Activated CD8-positive, alpha-beta memory T cell treated with anti-CD3 and anti-CD28 coated beads, Interleukin-2, amount 50 U/mL, for 1 hour (primary cell): ENCODE results near the gene E2F2.
A peak's percentile ranks its signal among the peaks of the same experiment; 100 is the strongest.

Experiments used
- DNase-seq: peaks from one replicate; pipeline ENCODE4 v3.0.0-alpha.2; 2020; ENCODE audit errors: extremely low read depth

The E2F2 gene

DNA sequence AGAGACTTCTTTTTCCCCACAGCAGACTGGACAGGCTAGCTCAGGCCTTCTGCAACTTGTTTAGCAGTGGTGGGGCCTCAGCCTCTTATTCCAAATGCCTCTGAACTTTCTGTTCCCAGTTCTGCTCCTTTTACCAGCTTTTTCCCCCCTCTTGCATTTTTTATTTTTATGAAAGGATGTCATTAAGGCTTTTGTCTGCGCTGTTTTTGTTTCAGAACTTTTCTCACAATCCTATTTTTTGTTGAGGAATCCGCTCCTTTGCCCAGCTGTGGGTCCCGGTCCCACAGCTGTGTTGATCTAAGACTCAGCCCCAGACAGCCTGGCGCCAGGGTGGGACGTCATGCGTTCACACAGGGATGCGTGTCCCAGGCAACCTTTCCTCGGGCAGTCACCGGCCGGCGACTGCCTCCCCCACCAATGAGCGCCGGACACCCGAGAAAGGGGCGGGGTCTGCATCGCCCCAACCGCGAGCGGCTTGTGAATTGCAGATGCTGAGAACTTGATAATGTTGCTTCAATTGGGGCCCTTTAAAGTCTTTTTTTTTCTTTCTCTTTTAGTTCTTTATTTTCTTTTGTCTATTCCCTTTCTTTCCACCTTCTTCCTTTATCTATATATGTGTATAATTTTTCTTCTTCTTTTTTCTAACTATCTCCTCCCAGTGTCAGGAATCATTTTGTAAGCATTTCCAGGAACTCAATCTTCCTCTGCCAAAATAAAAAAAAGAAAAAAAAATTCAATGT is 31.3 kb upstream of the E2F2 start:
- no peak for DNase-seq

DNA sequence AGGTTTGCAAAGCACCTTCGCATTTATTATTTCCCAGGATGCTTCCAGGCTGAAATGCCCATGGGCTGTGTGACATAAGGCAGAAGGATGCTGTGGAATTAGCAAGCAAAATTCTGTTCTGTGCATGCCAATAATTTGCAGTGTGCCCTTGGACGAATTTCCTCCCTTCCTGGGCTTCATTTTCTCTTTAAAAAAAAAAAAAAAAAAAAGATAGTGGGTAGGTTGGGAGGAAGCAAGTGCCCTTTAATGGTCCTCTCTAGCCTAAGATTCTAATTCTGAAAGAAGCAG is 30.7 kb upstream of the E2F2 start:
- no peak for DNase-seq

DNA sequence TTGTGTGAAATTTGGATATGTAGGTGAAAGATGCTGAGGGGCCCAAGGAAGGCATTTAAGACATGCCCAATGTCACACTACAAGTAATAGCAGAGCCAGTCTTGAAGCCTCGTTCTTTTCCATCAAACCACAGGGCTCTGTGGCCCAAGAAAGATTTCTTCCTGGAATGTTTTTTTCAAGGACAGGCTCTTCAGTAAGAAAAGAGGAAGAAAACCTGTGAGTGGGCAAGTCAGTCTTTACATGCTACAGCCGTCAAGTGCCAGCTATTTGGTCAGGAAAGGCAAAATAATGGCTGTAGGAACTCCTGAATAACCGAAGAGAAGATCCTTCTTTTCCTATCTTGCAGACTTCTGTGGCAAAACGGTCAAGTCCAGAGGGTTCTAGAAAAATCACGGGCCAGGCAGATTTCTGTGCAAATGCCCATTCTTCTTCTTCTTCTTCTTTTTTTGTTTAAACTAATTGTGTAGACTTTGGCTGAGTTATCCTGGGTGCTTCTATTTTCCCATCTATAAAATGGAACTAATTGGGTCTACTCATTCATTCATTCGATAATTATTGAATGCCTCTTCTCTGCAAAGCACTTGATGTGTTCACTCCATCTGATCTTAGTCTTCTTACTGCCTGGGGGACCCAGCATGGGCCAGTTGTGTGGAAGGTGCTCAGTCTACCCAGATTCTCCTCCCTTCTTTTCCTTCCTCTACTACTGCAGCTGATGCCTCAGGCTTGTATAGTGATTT is 30.2 kb upstream of the E2F2 start:
- DNase-seq: no peak

DNA sequence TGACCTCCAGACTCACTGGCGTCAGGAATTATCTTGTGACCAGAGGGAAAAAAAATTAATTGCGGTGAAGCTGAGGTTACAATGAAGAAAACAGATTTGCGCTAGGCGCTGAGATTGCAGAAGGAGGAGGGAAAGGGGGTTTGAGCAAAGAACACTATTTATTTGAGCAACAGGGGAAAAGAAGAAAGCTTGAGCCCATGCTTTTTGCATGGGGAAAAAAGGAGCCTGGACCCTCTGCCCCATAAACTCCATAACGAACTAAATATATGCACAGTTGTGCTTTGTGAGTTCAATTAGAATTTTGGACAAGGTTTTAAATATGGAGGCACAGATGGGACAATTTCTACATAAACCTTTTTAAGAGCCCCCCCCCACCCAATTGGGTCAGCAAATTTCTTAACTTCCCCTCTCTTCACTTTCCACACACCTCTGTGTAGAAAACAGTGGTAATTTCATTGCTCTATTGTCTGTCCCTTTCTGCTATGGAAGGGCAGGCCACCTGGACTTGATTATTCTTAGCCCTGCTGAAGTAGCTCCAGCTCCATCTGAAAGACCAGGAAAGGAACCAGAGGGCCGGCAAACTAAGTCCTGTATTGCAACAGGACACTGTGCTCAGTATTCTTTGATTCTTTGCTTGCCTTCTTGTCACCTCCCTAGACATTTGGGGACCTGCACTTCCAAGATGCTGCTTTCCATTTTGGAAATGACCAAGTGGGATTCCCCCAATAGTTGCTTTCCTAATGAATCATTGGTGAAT is 29.1 kb upstream of the E2F2 start:
- DNase-seq: no peak

DNA sequence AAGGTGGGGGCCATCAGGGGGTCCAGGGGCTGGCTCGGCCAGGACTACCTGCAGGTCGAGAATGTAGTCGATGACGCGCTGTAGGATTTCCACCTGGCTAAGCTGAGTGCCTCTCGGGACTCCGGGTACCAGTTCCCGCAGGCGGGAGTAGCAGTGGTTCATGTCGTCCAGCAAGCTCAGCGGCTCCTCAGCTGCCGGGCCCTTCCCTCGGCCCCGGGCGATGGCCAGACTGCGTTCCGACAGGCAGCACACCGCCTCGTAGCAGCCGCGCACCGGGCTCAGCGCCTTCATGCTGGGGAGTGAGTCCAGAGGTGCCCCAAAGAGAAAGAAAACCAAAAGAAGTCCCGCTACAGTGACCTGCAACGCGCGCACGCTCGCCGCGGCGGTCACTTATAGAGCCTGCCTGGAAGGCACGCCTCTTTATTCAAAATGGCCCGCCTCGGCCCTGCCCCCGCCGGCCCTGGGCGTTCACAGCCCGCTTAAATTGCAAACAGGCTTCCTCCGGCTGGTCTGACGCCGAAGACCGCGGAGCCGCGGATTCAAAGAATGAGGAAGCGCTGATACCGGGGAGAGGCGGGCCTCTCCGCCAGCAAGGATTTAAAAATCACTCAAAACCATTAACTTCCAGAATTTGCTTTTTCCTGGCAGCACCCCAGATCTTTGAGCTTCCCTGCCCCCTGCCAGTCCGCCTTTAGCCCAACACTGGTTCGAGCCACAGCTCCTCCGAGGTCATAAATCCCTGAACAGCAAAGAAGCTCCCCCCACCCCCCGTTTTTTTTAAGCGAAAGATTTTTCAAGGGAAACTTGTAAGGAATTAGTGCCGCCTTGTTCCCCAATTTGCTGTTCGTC is 28.3 kb upstream of the E2F2 start, which contains the start of gene ID3:
ID3 (minus strand) TSS at position 366 of the 849 bp plus-strand sequence; CDS start at position 291, 75 bp downstream.
- peak; percentile 64 for DNase-seq

DNA sequence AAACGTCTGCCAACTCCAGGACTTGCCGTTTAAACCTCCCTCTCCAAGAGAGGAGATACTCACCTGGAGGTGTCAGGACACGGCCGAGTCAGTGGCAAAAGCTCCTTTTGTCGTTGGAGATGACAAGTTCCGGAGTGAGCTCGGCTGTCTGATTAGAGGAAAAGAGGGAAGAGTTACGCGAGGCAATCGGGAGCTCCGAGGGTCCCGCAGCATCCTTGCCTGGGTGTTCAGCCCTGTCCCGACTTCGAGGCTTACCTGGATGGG is 27.8 kb upstream of the E2F2 start:
- no peak for DNase-seq

DNA sequence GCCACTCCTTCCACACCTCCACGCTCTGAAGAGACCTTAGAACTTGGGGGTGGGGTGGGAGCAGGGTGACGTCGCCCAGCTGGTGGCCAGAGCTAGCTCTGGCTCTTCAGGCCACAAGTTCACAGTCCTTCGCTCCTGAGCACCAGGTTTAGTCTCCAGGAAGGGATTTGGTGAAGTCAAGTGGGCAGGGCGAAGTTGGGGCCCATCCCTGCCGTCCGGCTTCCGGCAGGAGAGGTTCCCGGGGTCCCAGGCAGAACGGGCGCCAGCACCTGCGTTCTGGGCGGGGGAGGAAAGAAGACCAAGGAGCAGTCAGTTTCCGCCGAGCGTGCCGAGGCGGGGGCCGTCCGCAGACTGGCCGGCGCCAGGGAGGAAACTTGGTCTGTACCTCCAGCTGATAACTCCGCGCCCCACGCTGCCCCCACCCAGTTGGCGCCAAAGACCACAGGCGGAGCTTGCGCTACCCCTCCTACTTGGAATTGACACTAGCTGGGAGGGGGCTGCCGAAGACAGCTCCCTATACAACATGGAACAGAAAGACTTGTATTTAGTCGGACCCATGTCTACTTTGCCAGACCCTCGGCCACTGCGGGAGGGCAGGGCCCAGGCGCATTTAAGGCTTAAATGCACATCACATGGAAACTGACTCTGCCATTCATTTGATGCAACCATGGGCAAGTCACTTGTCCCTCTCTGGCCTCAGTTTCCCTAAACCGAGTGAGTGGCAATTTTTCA is 27.3 kb upstream of the E2F2 start:
- no peak for DNase-seq

DNA sequence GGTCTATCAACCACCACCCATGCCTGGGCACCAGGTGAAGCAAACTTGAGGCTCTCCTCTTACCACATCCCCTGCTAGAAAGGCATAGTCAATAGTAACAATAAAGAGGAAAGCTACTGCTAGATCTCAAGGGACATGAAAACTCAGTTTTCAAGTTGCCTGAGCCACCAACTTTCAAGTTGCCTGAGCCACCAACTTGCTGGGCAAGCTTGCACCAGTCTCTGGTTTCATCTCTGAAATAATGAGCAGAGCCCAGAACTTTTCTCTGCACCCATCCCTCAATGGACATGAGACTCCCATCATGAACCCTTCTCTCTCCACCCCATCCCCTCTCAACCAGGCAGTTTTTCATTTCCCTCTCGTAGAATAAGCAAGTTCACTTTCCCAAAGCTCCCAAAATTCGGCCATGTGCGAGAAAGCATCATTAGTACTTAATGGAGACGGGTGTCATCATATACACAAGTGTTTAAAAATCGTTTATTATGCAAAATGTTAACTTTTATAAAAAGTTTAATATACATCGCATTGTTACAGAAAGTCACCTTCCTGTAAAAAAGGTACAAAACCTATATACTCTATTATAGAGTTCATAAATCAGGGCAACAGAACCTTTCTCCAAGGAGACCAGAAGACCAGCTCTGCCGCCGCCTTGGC is 26.6 kb upstream of the E2F2 start:
- DNase-seq: no peak

DNA sequence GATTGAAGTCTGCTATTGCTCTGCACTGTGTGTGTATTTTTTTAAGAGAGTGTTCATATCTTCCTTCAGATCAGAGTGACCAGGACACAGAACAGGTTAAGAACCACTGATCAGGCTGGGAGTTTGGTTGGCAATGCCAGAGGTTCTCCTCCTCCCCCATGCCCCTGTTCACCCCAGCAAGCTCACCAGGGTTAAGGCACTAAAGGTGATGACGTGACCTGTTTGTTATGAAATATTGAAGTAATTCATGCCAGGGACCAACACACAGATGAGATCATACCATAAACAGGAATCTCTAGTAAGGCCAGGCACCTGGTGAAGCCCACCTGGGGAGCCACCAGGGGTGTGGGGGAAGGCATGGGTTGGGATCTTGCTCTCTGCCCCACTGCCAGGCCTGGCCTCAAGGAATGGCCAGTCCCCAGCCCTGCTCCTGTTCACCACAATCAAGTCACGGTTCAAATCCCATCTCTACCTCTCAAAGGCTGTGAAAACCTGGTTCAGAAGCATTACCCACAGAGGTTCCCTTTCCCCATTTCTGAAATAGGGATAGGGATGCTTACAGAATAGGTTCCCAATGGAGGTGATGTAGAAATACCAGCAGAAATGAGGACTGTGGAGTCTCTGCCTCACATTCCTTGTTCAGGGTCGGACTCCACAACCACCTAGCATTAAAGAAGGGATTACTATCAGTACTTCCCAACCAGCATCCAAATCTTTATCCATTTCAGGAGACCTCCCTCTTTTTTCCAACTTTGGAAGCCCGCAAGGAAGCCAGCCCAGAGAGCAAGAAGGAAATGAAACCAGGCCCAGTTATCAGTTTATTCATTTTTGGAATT is 25.8 kb upstream of the E2F2 start:
- no peak for DNase-seq

DNA sequence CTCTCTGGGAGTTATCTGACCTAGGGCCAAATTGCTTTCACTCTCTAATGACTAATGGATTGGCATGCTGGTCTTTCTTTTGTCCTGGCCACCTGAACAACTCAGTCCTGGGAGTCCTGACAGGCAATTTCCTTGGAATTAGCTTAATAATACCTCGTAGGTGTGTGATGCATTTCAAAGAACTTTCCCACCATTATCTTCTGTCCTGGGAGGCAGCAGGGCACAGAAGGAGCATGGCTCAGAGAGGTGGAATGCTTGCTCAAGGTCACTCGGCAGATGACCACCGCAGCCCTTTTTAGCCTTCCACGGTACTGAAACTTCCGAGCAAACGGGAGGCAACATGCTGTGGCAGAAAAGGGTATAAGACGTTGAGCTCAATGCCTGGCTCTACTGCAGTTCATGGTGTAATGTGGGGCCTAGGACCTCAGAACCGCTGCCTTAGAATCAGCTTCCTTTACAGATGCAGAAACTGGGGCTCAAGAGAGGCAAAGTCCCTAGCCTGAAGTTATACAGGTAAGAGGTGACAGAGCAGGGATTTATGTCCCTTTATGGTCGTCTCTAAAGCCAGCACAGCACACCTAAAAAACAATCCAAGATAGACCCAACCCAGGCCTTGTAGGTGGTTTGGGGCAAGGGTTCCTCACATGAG is 25.1 kb upstream of the E2F2 start:
- DNase-seq: no peak

DNA sequence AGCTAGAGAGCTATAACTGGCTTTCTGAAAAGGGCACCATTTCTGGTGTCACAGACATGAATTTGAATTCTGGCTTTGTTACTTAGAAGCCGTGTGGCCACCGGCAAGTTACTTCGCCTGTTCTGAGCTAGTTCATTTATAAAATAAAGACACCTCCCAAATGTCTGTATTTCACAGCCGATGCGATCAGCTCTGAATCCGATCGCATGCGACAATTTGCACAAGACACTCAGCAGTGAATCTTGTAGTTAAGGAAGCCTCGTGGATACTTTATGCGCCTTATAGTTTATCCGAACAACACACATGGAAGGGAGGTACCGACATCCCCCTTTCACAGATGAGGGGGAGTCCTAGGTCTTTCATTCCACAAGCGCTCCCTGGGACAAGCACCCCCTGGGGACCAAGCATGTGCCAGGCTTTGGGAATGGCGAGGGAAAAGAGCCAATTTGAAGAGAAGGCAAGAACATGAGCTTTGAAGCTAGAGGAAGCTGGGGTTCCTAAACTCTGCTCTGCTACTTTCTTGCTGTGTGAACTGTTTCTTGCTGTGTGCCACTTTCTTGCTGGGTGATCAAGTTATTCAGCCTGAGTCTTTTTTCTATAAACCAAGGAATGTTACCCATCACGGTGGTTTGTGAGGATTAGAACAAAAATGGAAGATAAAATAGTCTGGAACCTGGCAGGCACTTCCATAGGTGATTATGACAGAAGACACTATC is 24.4 kb upstream of the E2F2 start:
- DNase-seq: no peak

DNA sequence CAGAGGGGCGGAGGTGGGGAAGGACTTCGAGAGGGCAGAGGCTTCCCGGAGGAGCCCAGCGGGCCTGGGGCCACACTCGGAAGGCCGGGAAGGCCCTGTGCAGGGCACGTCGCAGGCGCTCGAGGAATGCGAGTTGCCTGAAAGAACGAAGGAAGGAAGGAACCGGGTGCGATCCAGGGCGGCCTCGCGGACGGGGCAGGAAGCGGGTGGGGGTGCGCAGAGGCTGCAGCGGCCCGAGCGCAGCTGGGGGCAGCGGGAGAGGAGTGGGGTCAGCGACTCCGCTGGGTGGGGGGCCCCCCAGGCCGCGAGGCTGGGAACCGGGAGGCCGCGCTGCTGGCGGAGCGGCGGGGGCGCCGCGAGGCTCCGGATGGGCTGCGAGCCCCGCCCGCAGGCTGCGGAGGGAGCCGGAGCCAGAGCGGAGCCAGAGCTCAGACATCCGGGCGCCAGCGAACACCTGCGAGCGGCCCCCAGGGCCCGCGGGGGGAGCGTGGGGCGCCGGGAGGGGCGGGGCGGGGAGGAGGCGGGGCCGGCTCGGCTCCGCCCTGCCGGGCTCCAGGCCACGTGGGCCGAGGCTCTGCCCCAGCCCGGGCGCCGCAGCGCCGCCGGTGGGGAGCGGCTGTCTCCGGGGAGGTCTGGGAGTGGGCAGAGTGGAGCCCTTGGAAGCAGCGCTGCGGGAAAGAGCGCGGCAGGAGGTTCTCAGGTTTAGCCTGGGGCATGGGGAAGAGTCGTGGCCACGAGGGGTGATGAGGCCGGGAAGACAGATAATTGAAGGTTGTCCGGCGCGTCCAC is 23.6 kb upstream of the E2F2 start:
- peak; percentile 63 for DNase-seq

DNA sequence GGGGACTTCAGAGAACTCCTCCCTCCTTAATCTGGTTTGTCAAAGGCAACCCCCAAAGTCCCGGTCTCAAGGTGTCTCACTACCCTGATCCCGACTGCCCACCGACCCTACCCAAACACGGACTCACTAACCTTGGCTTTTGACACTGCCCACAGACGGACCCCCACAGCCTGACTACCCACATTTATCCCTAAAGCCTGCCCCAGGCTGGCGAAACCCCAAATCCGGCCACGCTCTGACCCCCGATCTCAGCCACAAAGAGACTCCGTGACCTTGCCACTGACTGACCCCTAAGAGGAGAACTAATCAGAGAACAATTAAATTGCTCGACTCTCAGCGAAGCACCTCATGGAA is 23.1 kb upstream of the E2F2 start:
- no peak for DNase-seq

DNA sequence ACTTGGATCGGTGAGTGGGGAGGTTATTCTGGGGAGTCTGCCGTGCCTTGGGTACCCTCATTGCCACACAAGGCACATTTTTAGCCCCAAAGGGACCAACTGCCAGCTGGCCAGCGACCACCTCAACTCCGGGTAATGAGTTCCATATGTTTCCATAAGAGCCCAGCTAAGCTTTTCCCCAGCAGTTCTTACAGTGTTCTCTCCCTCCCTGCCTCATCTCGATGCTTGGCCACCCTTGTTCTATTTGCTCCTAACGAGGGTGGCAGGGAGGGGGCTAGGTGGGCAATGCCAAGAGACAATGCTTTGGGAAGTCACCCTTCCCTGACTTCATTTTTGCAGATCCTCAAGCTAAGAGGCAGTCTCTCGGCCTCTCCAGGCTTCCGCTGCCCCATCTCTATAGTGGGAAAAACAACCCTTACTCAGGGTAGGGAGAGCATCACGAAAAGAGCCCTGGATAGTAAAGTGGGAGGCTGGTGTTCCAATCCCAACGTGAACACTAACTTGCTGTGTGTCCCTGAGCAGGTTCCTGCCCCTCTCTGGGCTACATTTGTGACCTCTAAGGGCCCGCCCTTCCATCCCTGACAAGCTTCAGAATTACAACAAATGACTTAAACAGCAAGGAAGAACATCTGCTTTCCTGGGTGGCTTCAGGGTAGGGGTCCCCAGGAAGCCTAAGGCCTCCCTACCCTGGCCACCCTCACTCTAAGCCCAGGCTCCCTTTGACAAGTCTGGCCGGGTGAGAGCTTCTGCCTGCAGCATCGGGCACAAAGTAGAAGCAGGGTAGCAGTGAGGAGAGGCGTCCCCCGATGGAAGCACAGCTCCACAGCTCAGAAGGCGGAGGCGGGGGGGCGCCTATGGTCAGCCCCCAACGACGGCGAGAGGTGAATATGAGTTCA is 22.4 kb upstream of the E2F2 start:
- no peak for DNase-seq

DNA sequence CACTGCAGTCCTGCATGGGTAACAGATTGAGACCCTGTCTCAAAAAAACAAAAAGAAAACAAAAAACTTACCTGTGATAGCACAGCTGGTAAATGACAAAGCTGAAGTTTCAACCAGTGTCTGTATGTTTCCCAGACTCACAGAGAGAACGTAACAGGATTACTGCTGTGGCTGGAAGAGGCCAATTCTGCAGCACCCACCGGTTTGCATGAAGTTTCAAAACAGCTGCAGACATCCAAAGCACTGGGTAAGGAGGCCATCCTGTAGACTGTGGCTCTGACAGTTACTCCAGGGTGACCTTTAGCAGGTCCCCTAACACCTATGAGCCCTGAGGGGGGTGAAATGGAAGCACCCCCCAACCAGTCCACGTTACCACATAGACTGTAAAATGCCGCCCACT is 20.8 kb upstream of the E2F2 start:
- DNase-seq: no peak

DNA sequence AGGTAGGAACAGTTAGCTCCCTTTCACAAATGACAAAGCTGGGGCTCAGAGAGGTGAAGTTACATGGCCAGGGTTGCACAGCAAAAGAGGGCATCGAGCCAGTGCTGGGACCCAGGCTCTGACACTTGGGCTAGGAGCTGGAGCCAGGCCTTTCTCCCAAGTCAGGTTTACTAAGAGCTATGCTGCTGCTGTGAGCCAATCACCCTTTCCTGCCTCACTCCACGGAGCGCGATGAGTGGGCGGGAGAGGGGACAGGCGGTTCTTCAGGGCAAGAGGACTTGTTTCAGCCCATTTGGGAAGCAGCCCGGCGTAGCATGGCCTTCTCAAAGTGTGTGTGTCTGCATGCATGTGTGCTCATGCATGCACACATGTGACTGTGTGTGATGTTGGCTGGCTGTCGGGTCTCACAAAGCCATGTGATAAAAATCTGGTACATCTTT is 17.7 kb upstream of the E2F2 start:
- no peak for DNase-seq
